ENCODE data around the gene AKAP8L.

- TF ChIP-seq CTCF (conservative IDR thresholded peaks at IDR 0.05; ENCODE audit: low read depth, low read length) (no peak), EZH2 (IDR thresholded peaks at IDR 0.05; ENCODE audit: borderline replicate concordance, low read depth, low read length, poor library complexity, severe bottlenecking) (no peak)
Observed at GRCh38 chr19:15374105-15374651, 44.6 kb downstream of the AKAP8L start.
